Inflammatory macrophage (primary cell): Measurements from ENCODE around the gene CLK2.
"Not testable (repeated sequence)": the region's sequence is repeated elsewhere in the genome, so short reads cannot be mapped to it uniquely, and the experiment has no call there.

ENCODE experiments used
- DNase-seq, 2 donors: peaks; one replicate each; pipeline ENCODE4 v3.0.0-alpha.2; 2020 to 2022

CLK2 gene

DNA sequence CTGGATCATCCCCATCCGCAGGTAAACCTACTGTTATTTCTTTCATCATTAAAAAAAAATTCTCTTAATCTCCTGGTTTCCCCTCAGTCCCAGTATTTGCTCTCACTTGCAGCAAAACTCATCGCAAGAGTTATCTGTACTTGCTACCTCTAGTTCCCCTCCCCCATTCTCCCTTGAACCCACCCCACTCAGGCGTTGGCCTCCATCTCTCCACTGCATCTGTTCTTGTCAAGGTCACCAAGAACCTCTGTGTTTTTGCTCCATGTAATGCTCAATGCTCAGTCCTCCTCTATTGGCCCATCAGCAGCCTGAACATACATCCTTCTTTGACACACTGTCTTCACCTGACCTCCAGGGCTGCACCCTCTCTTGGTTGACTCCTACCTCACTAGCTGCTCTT lies 23.4 kb upstream of the CLK2 start:
- no peak for DNase-seq

DNA sequence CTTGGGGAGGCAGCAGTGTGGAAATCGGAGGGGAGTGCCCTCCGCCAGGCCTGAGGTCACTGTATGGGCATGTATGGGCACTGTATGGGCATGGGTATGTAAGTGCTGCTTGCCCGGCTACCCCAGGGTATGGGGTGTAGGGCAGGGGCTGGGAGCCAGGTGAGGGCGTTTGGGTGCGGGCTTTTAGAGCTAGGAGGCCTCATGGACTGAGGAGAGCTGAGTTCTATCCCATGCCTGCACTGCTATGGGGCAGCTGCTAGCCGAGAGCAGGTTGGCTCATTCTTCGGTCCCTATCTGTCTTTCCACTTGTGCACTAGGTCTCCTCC lies 22.6 kb upstream of the CLK2 start:
- no peak for DNase-seq

DNA sequence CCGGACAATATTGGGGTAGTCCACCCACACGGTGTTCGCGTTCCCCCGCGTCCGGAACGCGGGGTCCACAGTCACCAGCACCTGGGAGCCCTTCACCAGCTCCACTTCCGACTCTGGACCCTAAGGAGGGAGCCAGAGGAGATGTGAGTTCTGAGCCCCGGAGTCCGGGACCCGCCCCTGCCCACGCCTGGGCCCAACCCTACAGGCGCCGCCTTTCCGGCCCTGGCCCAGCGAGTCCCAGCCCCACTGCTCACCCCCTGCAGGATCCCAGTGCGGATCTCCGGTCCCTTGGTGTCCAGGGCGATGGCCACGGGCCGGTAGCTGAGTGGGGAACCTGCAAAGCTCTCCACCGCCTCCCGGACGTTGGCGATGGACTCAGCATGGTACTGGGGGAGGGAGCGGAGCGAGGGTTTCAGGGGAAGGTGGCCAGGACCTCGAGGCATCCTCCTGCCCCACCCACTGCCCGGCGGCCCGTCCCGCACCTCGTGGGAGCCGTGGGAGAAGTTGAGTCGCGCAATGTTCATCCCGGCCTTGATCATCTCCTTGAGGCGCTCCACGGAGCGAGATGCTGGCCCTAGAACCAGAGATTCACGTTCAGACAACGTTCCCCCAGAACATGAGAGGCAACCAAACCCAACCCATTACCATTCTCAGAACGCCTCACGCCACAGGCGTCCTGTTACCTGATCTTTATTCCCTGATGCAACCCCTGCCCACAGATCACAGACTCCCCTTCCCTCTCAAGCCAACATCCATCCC lies 22.1 kb upstream of the CLK2 start:
- no peak for DNase-seq

GRCh38 chr1:155294520-155295182 lies 21.3 kb upstream of the CLK2 start:
- DNase-seq, result no peak

GRCh38 chr1:155293086-155293749 lies 19.9 kb upstream of the CLK2 start:
- no peak for DNase-seq

GRCh38 chr1:155291006-155291405 lies 17.7 kb upstream of the CLK2 start:
- not testable (repeated sequence) for DNase-seq

DNA sequence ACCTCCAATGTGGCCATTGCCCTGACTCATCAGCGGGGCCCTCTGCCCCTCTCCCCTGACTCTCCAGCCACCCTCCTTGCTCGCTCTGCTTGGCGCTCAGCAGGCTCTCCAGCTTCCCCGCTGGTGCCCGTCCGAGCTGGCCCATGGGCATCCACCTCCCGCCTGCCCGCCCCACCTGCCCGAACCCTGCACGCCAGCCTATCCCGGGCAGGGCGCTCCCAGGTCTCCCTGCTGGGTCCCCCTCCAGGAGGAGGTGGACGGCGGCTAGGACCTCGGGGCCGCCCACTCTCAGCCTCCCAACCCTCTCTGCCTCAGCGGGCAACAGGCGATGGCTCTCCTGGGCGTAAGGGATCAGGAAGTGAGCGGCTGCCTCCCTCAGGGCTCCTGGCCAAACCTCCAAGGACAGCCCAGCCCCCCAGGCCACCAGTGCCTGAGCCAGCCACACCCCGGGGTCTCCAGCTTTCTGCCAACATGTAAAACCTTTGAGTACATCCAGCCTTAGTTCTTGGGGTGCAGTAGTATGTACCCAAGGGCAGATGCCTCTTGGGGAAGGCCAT lies 14.8 kb upstream of the CLK2 start:
- no peak for DNase-seq

GRCh38 chr1:155286544-155286943 lies 13.2 kb upstream of the CLK2 start:
- DNase-seq, result no peak

DNA sequence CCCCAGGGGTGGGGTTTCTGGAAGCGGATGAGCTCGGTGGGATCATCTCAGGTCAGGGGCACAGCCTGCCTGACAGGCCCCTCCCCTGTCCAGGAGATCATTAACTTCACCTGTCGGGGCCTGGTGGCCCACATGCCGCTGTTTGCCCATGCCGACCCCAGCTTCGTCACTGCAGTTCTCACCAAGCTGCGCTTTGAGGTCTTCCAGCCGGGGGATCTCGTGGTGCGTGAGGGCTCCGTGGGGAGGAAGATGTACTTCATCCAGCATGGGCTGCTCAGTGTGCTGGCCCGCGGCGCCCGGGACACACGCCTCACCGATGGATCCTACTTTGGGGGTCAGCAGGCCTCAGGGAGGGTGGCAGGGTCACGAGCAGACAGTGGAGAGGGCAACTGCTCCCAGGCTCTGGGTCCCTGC lies 12.3 kb upstream of the CLK2 start:
- DNase-seq, result no peak

- no peak for DNase-seq
Measured at GRCh38 chr1:155285063-155285462, 11.8 kb upstream of the CLK2 start.

GRCh38 chr1:155284476-155284875 lies 11.2 kb upstream of the CLK2 start:
- DNase-seq, result no peak

DNA sequence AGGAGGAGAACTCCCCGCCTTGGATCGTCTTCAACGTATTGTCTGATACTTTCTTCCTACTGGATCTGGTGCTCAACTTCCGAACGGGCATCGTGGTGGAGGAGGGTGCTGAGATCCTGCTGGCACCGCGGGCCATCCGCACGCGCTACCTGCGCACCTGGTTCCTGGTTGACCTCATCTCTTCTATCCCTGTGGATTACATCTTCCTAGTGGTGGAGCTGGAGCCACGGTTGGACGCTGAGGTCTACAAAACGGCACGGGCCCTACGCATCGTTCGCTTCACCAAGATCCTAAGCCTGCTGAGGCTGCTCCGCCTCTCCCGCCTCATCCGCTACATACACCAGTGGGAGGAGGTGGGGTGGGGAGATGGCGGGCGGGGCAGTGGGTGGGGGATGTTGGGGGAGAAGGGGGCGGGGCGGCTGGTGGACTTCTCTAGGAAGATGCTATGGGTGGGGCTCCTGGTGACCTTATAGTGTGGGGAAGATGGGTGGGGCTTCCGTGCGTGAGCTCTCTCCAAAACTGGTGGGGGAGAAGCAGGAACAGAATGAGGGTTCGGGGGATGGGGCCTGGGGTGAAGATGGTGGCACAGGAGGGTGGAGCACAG lies 9.3 kb upstream of the CLK2 start:
- no peak for DNase-seq

GRCh38 chr1:155279268-155279667 lies 6.0 kb upstream of the CLK2 start:
- DNase-seq, result no peak

GRCh38 chr1:155278689-155279160 lies 5.4 kb upstream of the CLK2 start:
- DNase-seq, result no peak

DNA sequence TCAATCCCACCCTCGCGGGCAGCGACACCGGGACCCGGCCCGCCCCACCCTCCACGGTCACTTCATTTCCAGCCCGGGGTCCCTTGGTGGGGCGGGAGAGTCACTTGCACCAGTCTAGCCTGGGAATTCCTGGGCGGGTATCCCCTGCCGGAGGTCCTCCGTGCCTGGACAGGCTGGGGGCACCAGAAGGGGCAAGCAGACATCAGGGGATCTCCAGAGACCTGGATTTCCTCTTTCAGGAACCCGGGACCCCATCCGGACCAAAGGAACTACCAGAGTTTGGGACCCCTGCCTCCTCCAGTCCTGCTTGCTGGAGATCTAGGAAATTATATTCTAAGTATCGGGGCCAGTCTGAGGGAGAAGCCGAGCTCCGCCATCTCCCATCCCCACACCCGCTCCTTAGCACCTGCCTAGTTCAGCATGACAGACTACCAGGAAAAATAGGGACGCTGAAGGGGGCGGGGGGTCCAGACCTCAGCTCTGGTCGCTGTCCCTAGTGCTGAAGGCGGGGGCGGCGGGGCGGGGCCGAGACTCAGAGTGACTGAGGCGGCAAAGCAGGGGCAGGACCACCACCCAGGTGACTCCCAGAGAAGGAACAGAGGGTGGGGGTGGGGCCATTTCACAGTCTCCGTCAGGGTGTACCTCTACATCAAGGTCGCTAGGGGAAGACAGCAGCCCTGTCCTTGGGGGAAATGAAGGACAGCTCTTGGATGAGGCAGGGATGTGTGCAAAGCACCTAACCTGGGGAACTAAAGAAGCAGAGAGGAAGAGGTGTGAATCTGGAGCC lies 4.8 kb upstream of the CLK2 start:
- peak in 1 of 2 donors; percentile 20 for DNase-seq

- DNase-seq, result peak; percentile 96 to 97
Measured at GRCh38 chr1:155277070-155277901, 4.0 kb upstream of the CLK2 start, which contains the start of gene HCN3. TSS of gene HCN3 (plus strand) at chr1:155277463. CDS start at chr1:155277591, 128 bp downstream.

GRCh38 chr1:155272466-155273342 lies 600 bp downstream of the CLK2 start:
- no peak for DNase-seq

DNA sequence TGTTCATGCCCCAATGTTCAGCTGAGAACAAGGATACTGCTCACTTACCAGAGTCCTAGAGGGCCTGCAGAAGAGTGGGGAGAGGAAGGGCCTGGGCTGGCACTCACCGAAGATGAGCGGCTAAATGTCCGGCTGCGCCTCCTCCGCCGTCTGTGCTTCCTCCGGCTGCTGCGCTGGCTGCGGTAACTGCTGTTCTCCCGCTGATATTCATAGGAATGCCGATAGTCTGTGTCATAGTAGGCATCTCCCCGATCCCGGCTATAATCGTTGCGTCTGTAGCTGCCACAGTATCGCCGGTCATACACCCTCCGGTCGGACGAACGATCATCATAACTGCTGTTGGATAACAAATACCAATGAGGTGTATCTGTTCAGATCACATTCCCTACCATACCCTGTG lies 3.9 kb downstream of the CLK2 start:
- DNase-seq, result no peak

DNA sequence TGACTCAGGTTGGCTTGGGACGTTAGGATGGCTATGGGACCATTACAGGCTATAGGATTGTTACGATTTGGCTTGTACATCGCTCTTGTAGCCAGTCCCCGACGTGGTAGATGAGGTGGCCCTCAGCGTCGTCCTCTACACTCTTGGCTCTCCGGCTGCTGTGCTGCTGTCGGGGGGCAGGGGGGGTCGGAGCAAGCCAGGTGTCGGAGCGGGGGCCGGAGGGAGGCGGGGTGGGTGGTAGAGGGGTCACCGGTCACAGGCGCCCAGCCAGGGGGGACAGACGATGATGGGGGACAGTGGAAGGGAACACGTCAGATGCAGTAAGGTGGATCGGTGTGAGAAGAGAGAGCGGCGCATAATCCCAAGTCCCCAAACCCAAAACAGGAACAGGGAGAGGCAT lies 4.7 kb downstream of the CLK2 start:
- DNase-seq, result no peak

- no peak for DNase-seq
Measured at GRCh38 chr1:155267373-155267772, 5.9 kb downstream of the CLK2 start.
